KMS-11 (cell line): Measurements from ENCODE around the gene ANO3.

Experiments used
- H2AFZ ChIP-seq: fragments of 200-600 bp; sonication (generic); 2 replicates; pipeline ENCODE4 v1.6.1; 2016; ENCODE audit warnings: antibody characterized with exemption, mixed run types, low read depth
- H3K27ac ChIP-seq: fragments of 200-600 bp; sonication (generic); 2 replicates; pipeline ENCODE4 v1.6.1; 2016; ENCODE audit warnings: mild to moderate bottlenecking, mixed run types
- H3K27me3 ChIP-seq: fragments of 200-600 bp; sonication (generic); 2 replicates; pipeline ENCODE4 v1.6.1; 2017; ENCODE audit warnings: mild to moderate bottlenecking, low read depth, mixed run types, moderate library complexity; ENCODE audit not compliant: insufficient read depth
- H3K36me3 ChIP-seq: fragments of 200-600 bp; sonication (generic); 2 replicates; pipeline ENCODE4 v1.6.1; 2017; ENCODE audit warnings: mild to moderate bottlenecking, mixed run types; ENCODE audit not compliant: insufficient read depth
- H3K4me1 ChIP-seq: fragments of 200-600 bp; sonication (generic); 2 replicates; pipeline ENCODE4 v1.6.1; 2016; ENCODE audit warnings: mild to moderate bottlenecking, low read depth, mixed run types; ENCODE audit not compliant: poor library complexity, severe bottlenecking
- H3K4me2 ChIP-seq: fragments of 200-600 bp; sonication (generic); 2 replicates; pipeline ENCODE4 v1.7.0; 2016; ENCODE audit warnings: mild to moderate bottlenecking, mixed run types
- H3K4me3 ChIP-seq: fragments of 200-600 bp; sonication (generic); IDR thresholded peaks from 2 replicates; pipeline ENCODE4 v1.6.1; 2017; ENCODE audit warnings: low read depth, low read length, mixed read lengths; ENCODE audit not compliant: insufficient read depth
- H3K79me2 ChIP-seq: fragments of 200-600 bp; sonication (generic); 2 replicates; pipeline ENCODE4 v1.6.1; 2016; ENCODE audit warnings: low read depth, mixed run types; ENCODE audit not compliant: insufficient read depth
- H3K9ac ChIP-seq: fragments of 200-600 bp; sonication (generic); 2 replicates; pipeline ENCODE4 v1.6.1; 2016; ENCODE audit warnings: mild to moderate bottlenecking, mixed run types
- H4K20me1 ChIP-seq: fragments of 200-600 bp; sonication (generic); 2 replicates; pipeline ENCODE4 v1.6.1; 2016; ENCODE audit warnings: mild to moderate bottlenecking, mixed run types; ENCODE audit not compliant: insufficient read depth
- CTCF ChIP-seq: fragments of 200-600 bp; sonication (generic); conservative IDR thresholded peaks from 2 replicates; pipeline ENCODE4 v1.6.1; 2017; ENCODE audit warnings: low read depth, mild to moderate bottlenecking, antibody characterized with exemption, low read length, moderate library complexity, mixed read lengths

Gene ANO3

DNA sequence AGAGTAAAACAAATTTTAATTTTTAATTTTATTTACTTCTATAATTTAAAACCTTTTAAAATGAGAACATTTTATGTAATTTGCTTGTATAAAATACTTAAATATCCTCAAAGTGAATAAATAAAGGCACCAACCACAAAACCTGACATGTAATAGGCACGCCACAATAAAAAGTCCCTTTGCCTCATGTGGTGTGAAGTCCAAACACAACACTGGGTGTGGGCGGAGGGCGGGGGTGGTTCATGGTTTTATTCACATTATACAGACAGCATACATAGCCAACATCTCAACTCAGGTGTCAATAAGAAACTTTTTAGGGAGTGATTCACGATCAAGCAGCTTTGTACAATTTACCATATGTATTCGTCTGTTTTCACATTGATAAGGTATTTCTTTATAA is 107.9 kb downstream of the ANO3 start:
- Histone ChIP-seq H3K4me3 (no peak overlapping the region), H3K4me1 (no peaks in the 10 kb centered on the region), H4K20me1 (no peaks in the 10 kb centered on the region), H3K79me2 (no peaks in the 10 kb centered on the region), H3K27me3 (no peaks in the 10 kb centered on the region), H3K36me3 (no peaks in the 10 kb centered on the region), H2AFZ (no peak overlapping the region), H3K27ac (no peak overlapping the region), H3K4me2 (no peak overlapping the region), H3K9ac (no peak overlapping the region)
- no peak for TF ChIP-seq CTCF

DNA sequence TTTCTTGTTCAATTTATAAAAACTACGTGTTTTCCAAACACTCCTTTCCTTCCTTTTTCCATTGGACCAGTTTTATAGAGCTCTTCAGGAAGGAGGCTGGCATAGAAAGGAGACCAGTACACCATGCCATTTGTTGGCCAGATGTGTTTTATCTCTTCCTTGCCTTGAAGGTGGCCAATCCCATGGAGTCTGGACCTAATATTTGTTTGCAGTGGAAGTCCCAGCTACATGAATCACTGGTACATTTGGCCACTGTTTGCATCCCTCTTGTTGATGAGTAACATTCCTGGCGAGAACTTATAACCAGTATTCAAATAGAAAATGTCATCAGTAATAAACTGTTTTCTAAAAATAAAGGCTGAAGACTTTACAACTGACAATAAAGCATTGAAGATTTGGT is 110.2 kb downstream of the ANO3 start:
- no peak overlapping the region for H3K27ac ChIP-seq
- H3K79me2 ChIP-seq = no peaks in the 10 kb centered on the region
- H2AFZ ChIP-seq = no peak overlapping the region
- no peaks in the 10 kb centered on the region for H3K27me3 ChIP-seq
- TF ChIP-seq CTCF = no peak
- no peak overlapping the region for H3K4me2 ChIP-seq
- H4K20me1 ChIP-seq = no peaks in the 10 kb centered on the region
- no peaks in the 10 kb centered on the region for H3K4me1 ChIP-seq
- no peak overlapping the region for H3K4me3 ChIP-seq
- no peaks in the 10 kb centered on the region for H3K36me3 ChIP-seq
- H3K9ac ChIP-seq = no peak overlapping the region

DNA sequence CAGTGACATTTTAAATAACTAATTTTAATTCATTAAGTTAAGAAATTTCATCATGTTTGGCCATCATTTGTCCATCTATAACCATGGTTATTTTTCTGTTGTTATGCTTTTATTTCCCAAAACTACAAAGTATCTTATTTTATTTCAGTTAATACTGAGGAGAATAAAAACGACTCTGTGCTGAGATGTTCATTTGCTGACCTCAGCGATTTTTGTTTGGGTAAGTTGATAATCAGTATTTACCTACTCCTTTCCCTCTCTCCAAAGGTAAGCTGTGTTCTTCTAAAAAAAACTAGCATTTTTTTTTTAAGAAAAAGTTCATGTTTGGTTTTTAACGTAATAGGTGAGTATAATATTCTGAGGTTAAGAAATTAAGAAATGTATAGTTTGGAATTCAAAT is 111.7 kb downstream of the ANO3 start:
- TF ChIP-seq CTCF = no peak
- no peaks in the 10 kb centered on the region for H3K36me3 ChIP-seq
- H3K4me1 ChIP-seq = no peaks in the 10 kb centered on the region
- H3K27me3 ChIP-seq = no peaks in the 10 kb centered on the region
- no peak overlapping the region for H3K9ac ChIP-seq
- H3K4me2 ChIP-seq = no peak overlapping the region
- H2AFZ ChIP-seq = no peak overlapping the region
- no peaks in the 10 kb centered on the region for H3K79me2 ChIP-seq
- no peak overlapping the region for H3K27ac ChIP-seq
- H3K4me3 ChIP-seq = no peak overlapping the region
- H4K20me1 ChIP-seq = no peaks in the 10 kb centered on the region

DNA sequence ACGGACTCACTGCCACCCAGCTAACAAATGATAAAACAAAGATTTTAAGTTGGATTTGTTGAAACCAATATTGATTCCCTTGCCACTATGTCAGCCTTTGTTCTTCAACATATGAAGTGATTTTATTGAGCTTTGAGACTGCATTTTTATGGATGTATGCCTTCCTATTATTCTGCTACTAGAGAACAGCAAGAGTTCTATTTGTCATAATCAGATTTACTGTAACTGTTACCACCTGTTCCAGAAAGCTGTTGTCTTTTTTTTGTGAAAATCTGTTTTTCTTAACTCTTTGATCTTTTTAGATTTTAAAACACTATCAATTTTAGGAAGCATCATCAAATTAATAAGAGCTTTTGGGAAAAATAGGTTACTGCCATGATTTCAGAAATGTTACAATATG is 125.7 kb downstream of the ANO3 start:
- Histone ChIP-seq H3K9ac (no peak overlapping the region), H3K4me2 (no peak overlapping the region), H4K20me1 (no peaks in the 10 kb centered on the region), H3K79me2 (no peaks in the 10 kb centered on the region), H2AFZ (no peak overlapping the region), H3K27ac (no peak overlapping the region), H3K4me3 (no peak overlapping the region), H3K4me1 (no peaks in the 10 kb centered on the region), H3K36me3 (no peaks in the 10 kb centered on the region), H3K27me3 (no peaks in the 10 kb centered on the region)
- TF ChIP-seq CTCF = no peak

- no peak overlapping the region for H2AFZ ChIP-seq
- H3K36me3 ChIP-seq = no peaks in the 10 kb centered on the region
- no peak overlapping the region for H3K9ac ChIP-seq
- no peaks in the 10 kb centered on the region for H3K4me1 ChIP-seq
- H3K27ac ChIP-seq = no peak overlapping the region
- no peaks in the 10 kb centered on the region for H3K79me2 ChIP-seq
- no peak overlapping the region for H3K4me3 ChIP-seq
- no peak for TF ChIP-seq CTCF
- no peaks in the 10 kb centered on the region for H4K20me1 ChIP-seq
- H3K4me2 ChIP-seq = no peak overlapping the region
- no peaks in the 10 kb centered on the region for H3K27me3 ChIP-seq
Observed at GRCh38 chr11:26465274-26465673, 133.3 kb downstream of the ANO3 start.
